OCI-LY3 (cell line): ENCODE data around the gene VMP1.

Experiments
- CTCF ChIP-seq: fragments of 200-600, 300-600 bp; sonication (generic); IDR thresholded peaks from 2 replicates; pipeline ENCODE4 v1.5.1; 2014; ENCODE audit warnings: antibody characterized with exemption, low read length, low read depth
- EZH2phosphoT487 ChIP-seq: fragments of 200-600 bp; shearing (Covaris generic); IDR thresholded peaks from 2 replicates; pipeline ENCODE4 v1.6.1; 2018; ENCODE audit warnings: antibody characterized with exemption, mixed run types, low read depth

GRCh38 chr17:59698143-59698542, 9.3 kb upstream of the VMP1 start:
- TF ChIP-seq CTCF (no peak), EZH2phosphoT487 (no peak)
